ENCODE data around the gene SLC35G6. TPM values are rescaled to one million over a fixed set of nuclear protein-coding genes. Genes with fewer than 3 reads are reported as not detected.
A peak's percentile ranks its signal among the peaks of the same experiment; 100 is the strongest.

SLC35G6 gene
- total and polyA plus RNA-seq, 2 donors (not counting 1 experiment from before 2014, with no cell fraction given), result not detected

- peaks cover 42% of the 10 kb centered on the region for H3K36me3 ChIP-seq (ENCODE audit: control insufficient read depth, insufficient read depth, low read length)
- no peak for DNase-seq (ENCODE audit: low read depth in 2 of 2)
Measured at GRCh38 chr17:7509937-7510336, 28.7 kb downstream of the SLC35G6 start.

GRCh38 chr17:7511108-7511507 is 29.9 kb downstream of the SLC35G6 start:
- no peak overlapping the region for H3K27ac ChIP-seq (ENCODE audit: insufficient read depth, low read length)
- H3K4me1 ChIP-seq (ENCODE audit: control insufficient read depth, extremely low read depth, insufficient read depth, low read length), result no peaks in the 10 kb centered on the region
- no peaks in the 10 kb centered on the region for H4K20me1 ChIP-seq (ENCODE audit: control insufficient read depth, extremely low read depth, insufficient read depth, low read length)
- H3K79me2 ChIP-seq (ENCODE audit: control insufficient read depth, insufficient read depth, low read length), result no peaks in the 10 kb centered on the region
- peaks cover 42% of the 10 kb centered on the region for H3K36me3 ChIP-seq (ENCODE audit: control insufficient read depth, insufficient read depth, low read length)
- no peak for TF ChIP-seq EZH2 (IDR thresholded peaks at IDR 0.05; ENCODE audit: low read length, missing control alignments)
- TF ChIP-seq CTCF (conservative IDR thresholded peaks at IDR 0.05 in 1 of 2, IDR thresholded peaks at IDR 0.05 in 1 of 2; ENCODE audit: low read depth in 1 of 2, low read length in 2 of 2), result no peak
- DNase-seq (ENCODE audit: low read depth in 2 of 2), result peak in 1 of 2 donors; percentile 14
- H2AFZ ChIP-seq (ENCODE audit: low read length), result no peak overlapping the region
- H3K9me3 ChIP-seq (ENCODE audit: control insufficient read depth, insufficient read depth, low read depth, low read length), result no peaks in the 10 kb centered on the region
- H3K4me3 ChIP-seq (replicated peaks in 1 of 4; ENCODE audit: control extremely low read depth in 1 of 4, insufficient read depth in 1 of 4, low read depth in 3 of 4, low read length in 4 of 4), result no peak overlapping the region
- no peak overlapping the region for H3K4me2 ChIP-seq (ENCODE audit: extremely low read depth, insufficient read depth, low read length)
- no peaks in the 10 kb centered on the region for H3K27me3 ChIP-seq (ENCODE audit: control insufficient read depth, insufficient read depth, low read length)
- H3K9ac ChIP-seq (ENCODE audit: insufficient read depth, low read length), result no peak overlapping the region

More at GRCh38 chr17:7509937-7510336, 28.7 kb downstream of the SLC35G6 start:
- Histone ChIP-seq H3K9ac (ENCODE audit: insufficient read depth, low read length) (no peak overlapping the region), H3K27ac (ENCODE audit: insufficient read depth, low read length) (no peak overlapping the region), H2AFZ (ENCODE audit: low read length) (no peak overlapping the region), H3K9me3 (ENCODE audit: control insufficient read depth, insufficient read depth, low read depth, low read length) (no peaks in the 10 kb centered on the region), H4K20me1 (ENCODE audit: control insufficient read depth, extremely low read depth, insufficient read depth, low read length) (no peaks in the 10 kb centered on the region), H3K27me3 (ENCODE audit: control insufficient read depth, insufficient read depth, low read length) (no peaks in the 10 kb centered on the region), H3K79me2 (ENCODE audit: control insufficient read depth, insufficient read depth, low read length) (no peaks in the 10 kb centered on the region), H3K4me1 (ENCODE audit: control insufficient read depth, extremely low read depth, insufficient read depth, low read length) (no peaks in the 10 kb centered on the region), H3K4me2 (ENCODE audit: extremely low read depth, insufficient read depth, low read length) (no peak overlapping the region), H3K4me3 (replicated peaks in 1 of 4; ENCODE audit: control extremely low read depth in 1 of 4, insufficient read depth in 1 of 4, low read depth in 3 of 4, low read length in 4 of 4) (no peak overlapping the region)
- TF ChIP-seq EZH2 (IDR thresholded peaks at IDR 0.05; ENCODE audit: low read length, missing control alignments), result no peak
- TF ChIP-seq CTCF (conservative IDR thresholded peaks at IDR 0.05 in 1 of 2, IDR thresholded peaks at IDR 0.05 in 1 of 2; ENCODE audit: low read depth in 1 of 2, low read length in 2 of 2), result no peak

GRCh38 chr17:7512105-7512504 is 30.9 kb downstream of the SLC35G6 start:
- Histone ChIP-seq H3K79me2 (ENCODE audit: control insufficient read depth, insufficient read depth, low read length) (no peaks in the 10 kb centered on the region), H3K4me2 (ENCODE audit: extremely low read depth, insufficient read depth, low read length) (no peak overlapping the region), H3K9ac (ENCODE audit: insufficient read depth, low read length) (no peak overlapping the region), H2AFZ (ENCODE audit: low read length) (no peak overlapping the region), H3K4me1 (ENCODE audit: control insufficient read depth, extremely low read depth, insufficient read depth, low read length) (no peaks in the 10 kb centered on the region), H3K4me3 (replicated peaks in 1 of 4; ENCODE audit: control extremely low read depth in 1 of 4, insufficient read depth in 1 of 4, low read depth in 3 of 4, low read length in 4 of 4) (no peak overlapping the region), H3K36me3 (ENCODE audit: control insufficient read depth, insufficient read depth, low read length) (peaks cover 40% of the 10 kb centered on the region), H4K20me1 (ENCODE audit: control insufficient read depth, extremely low read depth, insufficient read depth, low read length) (no peaks in the 10 kb centered on the region), H3K9me3 (ENCODE audit: control insufficient read depth, insufficient read depth, low read depth, low read length) (no peaks in the 10 kb centered on the region), H3K27ac (ENCODE audit: insufficient read depth, low read length) (no peak overlapping the region), H3K27me3 (ENCODE audit: control insufficient read depth, insufficient read depth, low read length) (no peaks in the 10 kb centered on the region)
- TF ChIP-seq CTCF (conservative IDR thresholded peaks at IDR 0.05 in 1 of 2, IDR thresholded peaks at IDR 0.05 in 1 of 2; ENCODE audit: low read depth in 1 of 2, low read length in 2 of 2) (no peak), EZH2 (IDR thresholded peaks at IDR 0.05; ENCODE audit: low read length, missing control alignments) (no peak)
- DNase-seq (ENCODE audit: low read depth in 2 of 2), result no peak
